ENCODE measurements around the gene RASGRF2.
A peak's percentile ranks its signal among the peaks of the same experiment; 100 is the strongest.

RASGRF2 gene

DNA sequence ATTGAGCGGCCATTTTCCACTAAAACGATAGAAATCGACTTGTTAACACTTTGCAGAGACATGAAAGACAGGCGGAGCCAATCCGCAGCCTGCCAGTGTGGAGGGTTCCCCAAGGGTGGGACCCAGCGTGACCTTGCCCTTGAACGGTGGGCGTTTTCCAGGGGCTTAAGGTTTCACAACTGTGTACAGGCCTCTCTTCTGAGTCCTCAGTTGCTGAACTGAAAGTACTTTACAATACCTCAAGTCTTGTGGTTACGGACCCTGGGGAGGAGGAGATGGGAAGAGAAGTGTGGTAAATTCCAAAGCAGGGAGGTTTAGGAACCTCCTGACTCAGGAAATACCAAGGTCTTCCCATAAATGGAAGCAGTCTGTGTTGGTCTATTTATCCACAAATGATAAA is 204.8 kb downstream of the RASGRF2 start:
- no peaks in the 10 kb centered on the region for H4K20me1 ChIP-seq (ENCODE audit: control insufficient read depth, insufficient read depth, low read depth, low read length)
- no peaks in the 10 kb centered on the region for H3K27me3 ChIP-seq (ENCODE audit: control insufficient read depth, low read length)

DNA sequence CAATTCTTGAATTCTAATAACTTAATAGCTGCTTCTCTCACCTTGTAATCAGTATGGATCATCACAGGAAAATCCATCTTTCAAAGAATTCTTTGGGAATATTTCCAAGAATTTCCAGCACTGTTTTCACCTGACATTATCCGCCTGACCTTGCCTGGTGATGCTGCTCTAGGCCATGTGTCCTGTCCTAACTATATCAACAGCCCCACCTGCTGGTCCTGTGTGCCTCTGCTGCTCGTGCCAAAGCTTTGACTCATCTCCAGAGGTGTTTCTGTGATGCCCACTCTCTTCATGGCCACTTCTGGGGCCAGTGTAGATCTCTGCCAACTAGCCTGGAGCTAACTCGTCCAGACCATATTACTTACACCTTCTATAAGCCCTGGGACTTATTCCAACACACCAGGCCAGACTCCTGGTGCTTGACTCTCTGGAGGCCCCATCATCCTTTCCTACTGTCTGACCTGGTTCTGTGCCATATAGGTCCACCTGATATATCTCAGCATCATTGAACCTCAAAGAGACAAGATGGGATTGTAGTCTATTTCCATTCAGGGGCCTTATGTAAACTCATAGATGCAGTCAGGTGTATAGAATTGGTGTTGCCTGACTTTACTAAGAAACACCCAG is 205.4 kb downstream of the RASGRF2 start:
- H3K4me1 ChIP-seq (ENCODE audit: control insufficient read depth, low read length): no peaks in the 10 kb centered on the region
- H3K4me3 ChIP-seq (ENCODE audit: low read length): no peak overlapping the region
- TF ChIP-seq, protein P1, sequence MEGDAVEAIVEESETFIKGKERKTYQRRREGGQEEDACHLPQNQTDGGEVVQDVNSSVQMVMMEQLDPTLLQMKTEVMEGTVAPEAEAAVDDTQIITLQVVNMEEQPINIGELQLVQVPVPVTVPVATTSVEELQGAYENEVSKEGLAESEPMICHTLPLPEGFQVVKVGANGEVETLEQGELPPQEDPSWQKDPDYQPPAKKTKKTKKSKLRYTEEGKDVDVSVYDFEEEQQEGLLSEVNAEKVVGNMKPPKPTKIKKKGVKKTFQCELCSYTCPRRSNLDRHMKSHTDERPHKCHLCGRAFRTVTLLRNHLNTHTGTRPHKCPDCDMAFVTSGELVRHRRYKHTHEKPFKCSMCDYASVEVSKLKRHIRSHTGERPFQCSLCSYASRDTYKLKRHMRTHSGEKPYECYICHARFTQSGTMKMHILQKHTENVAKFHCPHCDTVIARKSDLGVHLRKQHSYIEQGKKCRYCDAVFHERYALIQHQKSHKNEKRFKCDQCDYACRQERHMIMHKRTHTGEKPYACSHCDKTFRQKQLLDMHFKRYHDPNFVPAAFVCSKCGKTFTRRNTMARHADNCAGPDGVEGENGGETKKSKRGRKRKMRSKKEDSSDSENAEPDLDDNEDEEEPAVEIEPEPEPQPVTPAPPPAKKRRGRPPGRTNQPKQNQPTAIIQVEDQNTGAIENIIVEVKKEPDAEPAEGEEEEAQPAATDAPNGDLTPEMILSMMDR (IDR thresholded peaks at IDR 0.05; ENCODE audit: low read depth, low read length, poor library complexity, severe bottlenecking): peak; percentile 81
- no peak for TF ChIP-seq EZH2phosphoT487 (IDR thresholded peaks at IDR 0.05; ENCODE audit: borderline replicate concordance, low read length)
- H3F3A ChIP-seq (ENCODE audit: control insufficient read depth, insufficient read depth): no peaks in the 10 kb centered on the region
- H3K79me2 ChIP-seq (ENCODE audit: control insufficient read depth, low read length): no peaks in the 10 kb centered on the region
- no peaks in the 10 kb centered on the region for H3K27me3 ChIP-seq (ENCODE audit: control insufficient read depth, low read length)
- H3K4me2 ChIP-seq (ENCODE audit: low read length): no peak overlapping the region
- H3K27ac ChIP-seq (ENCODE audit: low read depth, low read length): no peak overlapping the region
- no peaks in the 10 kb centered on the region for H3K36me3 ChIP-seq (ENCODE audit: control insufficient read depth, low read length)
- no peaks in the 10 kb centered on the region for H3K9me2 ChIP-seq (replicated peaks; ENCODE audit: control insufficient read depth, low read length)
- no peaks in the 10 kb centered on the region for H3K9me3 ChIP-seq (ENCODE audit: control insufficient read depth, insufficient read depth, low read length)
- no peaks in the 10 kb centered on the region for H4K20me1 ChIP-seq (ENCODE audit: control insufficient read depth, insufficient read depth, low read depth, low read length)

More for the DNA sequence above, 204.8 kb downstream of the RASGRF2 start:
- Histone ChIP-seq H3K27ac (ENCODE audit: low read depth, low read length) (no peak overlapping the region), H3K36me3 (ENCODE audit: control insufficient read depth, low read length) (no peaks in the 10 kb centered on the region), H3K4me2 (ENCODE audit: low read length) (no peak overlapping the region), H3K4me1 (ENCODE audit: control insufficient read depth, low read length) (no peaks in the 10 kb centered on the region), H3F3A (ENCODE audit: control insufficient read depth, insufficient read depth) (no peaks in the 10 kb centered on the region), H3K9me2 (replicated peaks; ENCODE audit: control insufficient read depth, low read length) (no peaks in the 10 kb centered on the region), H3K79me2 (ENCODE audit: control insufficient read depth, low read length) (no peaks in the 10 kb centered on the region), H3K4me3 (ENCODE audit: low read length) (no peak overlapping the region), H3K9me3 (ENCODE audit: control insufficient read depth, insufficient read depth, low read length) (no peaks in the 10 kb centered on the region)
- TF ChIP-seq, protein P1 (IDR thresholded peaks at IDR 0.05; ENCODE audit: low read depth, low read length, poor library complexity, severe bottlenecking): no peak
- no peak for TF ChIP-seq EZH2phosphoT487 (IDR thresholded peaks at IDR 0.05; ENCODE audit: borderline replicate concordance, low read length)

DNA sequence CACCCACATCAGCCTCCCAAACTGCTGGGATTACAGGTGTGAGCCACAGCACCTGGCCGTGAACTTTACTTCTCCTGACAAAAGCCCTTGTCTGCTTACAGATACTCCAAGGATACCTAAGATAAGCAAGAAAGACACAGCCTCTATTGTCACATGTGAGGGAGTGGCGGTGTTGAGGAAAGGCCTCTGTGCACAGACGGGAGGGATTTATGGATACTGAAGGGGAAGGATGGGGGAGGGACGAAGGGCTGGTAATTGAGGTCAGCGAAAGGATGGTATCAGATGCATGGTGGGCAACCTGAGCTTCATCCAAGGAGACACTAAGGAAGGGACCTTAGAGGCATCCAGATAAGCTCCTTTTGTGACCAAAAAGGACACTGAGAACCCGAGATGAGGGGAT is 206.3 kb downstream of the RASGRF2 start:
- Histone ChIP-seq H3K4me3 (ENCODE audit: low read length) (no peak overlapping the region), H3K36me3 (ENCODE audit: control insufficient read depth, low read length) (no peaks in the 10 kb centered on the region), H3K79me2 (ENCODE audit: control insufficient read depth, low read length) (no peaks in the 10 kb centered on the region), H3K4me2 (ENCODE audit: low read length) (no peak overlapping the region), H3K27ac (ENCODE audit: low read depth, low read length) (no peak overlapping the region), H3K9me3 (ENCODE audit: control insufficient read depth, insufficient read depth, low read length) (no peaks in the 10 kb centered on the region), H3F3A (ENCODE audit: control insufficient read depth, insufficient read depth) (no peaks in the 10 kb centered on the region), H3K4me1 (ENCODE audit: control insufficient read depth, low read length) (no peaks in the 10 kb centered on the region), H3K27me3 (ENCODE audit: control insufficient read depth, low read length) (no peaks in the 10 kb centered on the region), H4K20me1 (ENCODE audit: control insufficient read depth, insufficient read depth, low read depth, low read length) (no peaks in the 10 kb centered on the region), H3K9me2 (replicated peaks; ENCODE audit: control insufficient read depth, low read length) (no peaks in the 10 kb centered on the region)
- no peak for TF ChIP-seq EZH2phosphoT487 (IDR thresholded peaks at IDR 0.05; ENCODE audit: borderline replicate concordance, low read length)
- TF ChIP-seq, protein P1 (IDR thresholded peaks at IDR 0.05; ENCODE audit: low read depth, low read length, poor library complexity, severe bottlenecking): no peak
